ENCODE results near the gene SERPINA4.

The SERPINA4 gene

DNA sequence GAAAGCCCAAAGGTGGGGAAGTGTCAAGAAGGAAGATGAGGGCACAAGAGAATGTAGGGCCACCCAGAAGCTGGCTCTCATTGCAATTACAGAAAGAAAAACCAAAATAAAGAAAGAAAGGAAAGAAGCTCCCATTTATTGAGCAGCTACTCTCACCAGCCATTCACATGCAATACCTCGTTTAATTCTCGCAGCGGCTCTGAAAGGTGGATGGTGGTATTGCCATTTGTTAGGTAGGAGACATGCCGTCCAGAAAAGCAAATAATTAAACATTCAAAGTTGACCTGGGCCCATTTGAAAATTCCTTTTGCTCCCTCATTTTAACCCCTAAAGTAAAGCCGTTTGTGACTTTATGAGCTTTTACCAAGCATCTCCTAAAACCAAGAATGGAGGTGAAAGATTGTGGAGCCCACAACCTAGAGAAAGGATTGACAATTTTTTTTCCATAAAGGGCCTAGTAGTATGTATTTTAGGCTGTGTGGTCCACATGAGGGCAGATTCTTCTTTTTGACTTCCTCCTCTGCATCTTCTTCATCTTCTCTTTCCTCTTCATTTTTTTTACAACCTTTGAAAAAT lies 56.2 kb downstream of the SERPINA4 start:
- no peak for DNase-seq

DNA sequence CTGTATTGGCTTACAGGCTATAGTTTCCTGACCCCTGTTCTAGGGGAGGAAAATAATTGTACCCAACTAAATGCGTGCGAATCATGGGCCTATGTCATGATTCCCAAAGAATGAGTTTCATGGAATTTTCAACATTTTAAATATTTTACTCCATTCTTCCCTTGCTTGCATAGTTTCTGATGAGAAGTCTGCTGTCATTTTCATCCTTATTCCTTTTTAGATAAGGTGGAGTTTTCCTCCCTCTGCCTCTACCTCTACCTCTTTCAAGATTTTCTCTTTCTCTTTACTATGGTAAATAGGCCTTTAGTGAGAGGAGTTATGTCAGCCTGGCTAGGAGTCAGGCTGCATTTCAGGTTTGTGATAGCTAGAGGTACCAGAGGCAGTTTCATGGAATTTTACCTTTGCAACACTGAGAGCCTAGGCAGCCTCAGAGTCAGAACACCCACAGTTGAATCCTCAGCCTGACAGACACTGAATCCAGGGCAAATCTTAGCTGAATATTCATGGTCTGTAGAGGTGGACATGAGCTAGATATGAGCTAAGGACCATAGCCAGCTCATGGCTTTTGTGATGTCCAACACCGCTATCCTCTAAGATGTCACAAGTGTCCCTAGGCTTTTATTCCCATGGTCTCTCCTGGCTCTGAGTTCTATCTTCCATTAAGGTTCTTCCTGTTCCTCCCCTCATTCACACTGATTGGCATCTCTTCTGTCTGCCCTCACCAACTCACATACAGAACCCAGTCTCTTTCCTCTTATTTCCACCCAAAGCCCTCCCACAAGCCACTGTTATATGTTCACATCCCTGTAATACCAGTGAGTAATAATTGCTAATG lies 57.0 kb downstream of the SERPINA4 start:
- DNase-seq = no peak

DNA sequence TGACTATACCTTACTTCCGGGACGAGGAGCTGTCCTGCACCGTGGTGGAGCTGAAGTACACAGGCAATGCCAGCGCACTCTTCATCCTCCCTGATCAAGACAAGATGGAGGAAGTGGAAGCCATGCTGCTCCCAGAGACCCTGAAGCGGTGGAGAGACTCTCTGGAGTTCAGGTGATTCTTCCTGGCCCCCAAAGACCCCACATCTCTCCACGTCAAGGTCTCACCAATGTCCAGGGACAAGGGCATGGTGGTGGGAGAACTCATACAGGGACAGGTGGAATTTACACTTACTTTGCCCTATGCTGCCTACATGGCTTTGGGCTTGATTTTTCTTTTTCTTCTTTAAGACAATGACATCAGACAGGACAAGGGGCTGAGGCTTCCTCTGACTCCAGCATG lies 58.1 kb downstream of the SERPINA4 start:
- DNase-seq = no peak

Data from central memory CD4-positive, alpha-beta T cell (primary cell).